HEK293T (cell line): ENCODE results near the gene ODF4.

Experiments
- CTCF ChIA-PET: fragments of 350-600 bp; formaldehyde crosslinking; extraction: SDS; loops from one replicate; lab custom pipeline; 2021; ENCODE audit warnings: antibody characterized with exemption, inconsistent platforms; lab: Yijun Ruan, JAX
- POLR2A ChIA-PET: fragments of 350-600 bp; formaldehyde crosslinking; extraction: SDS; loops from one replicate; lab custom pipeline; 2020; ENCODE audit warnings: antibody characterized with exemption, inconsistent platforms; lab: Yijun Ruan, JAX
- DNase-seq: peaks from one replicate; pipeline ENCODE4 v3.0.0; 2012; ENCODE audit warnings: mixed read lengths; ENCODE audit errors: extremely low spot score
- ARNT ChIP-seq: fragments of 450-650 bp; IDR thresholded peaks from 2 replicates; pipeline ENCODE4 v1.6.1; 2017; ENCODE audit warnings: mild to moderate bottlenecking
- BHLHE40 ChIP-seq: fragments of 450-650 bp; IDR thresholded peaks from 2 replicates; pipeline ENCODE4 v1.6.1; 2016; ENCODE audit warnings: mild to moderate bottlenecking, moderate library complexity, borderline replicate concordance
- CTBP1 ChIP-seq: fragments of 450-650 bp; IDR thresholded peaks from 2 replicates; pipeline ENCODE4 v1.6.1; 2016; ENCODE audit warnings: borderline replicate concordance
- ELF4 ChIP-seq: fragments of 450-650 bp; IDR thresholded peaks from 2 replicates; pipeline ENCODE4 v1.6.1; 2017; ENCODE audit warnings: antibody characterized with exemption
- FOXA1 ChIP-seq: fragments of 450-650 bp; IDR thresholded peaks from 2 replicates; pipeline ENCODE4 v1.6.1; 2016; ENCODE audit warnings: mild to moderate bottlenecking
- FOXK2 ChIP-seq: fragments of 450-650 bp; IDR thresholded peaks from 2 replicates; pipeline ENCODE4 v1.6.1; 2016; ENCODE audit warnings: mild to moderate bottlenecking
- FOXM1 ChIP-seq: fragments of 450-650 bp; IDR thresholded peaks from 2 replicates; pipeline ENCODE4 v1.6.1; 2017; ENCODE audit warnings: mild to moderate bottlenecking, borderline replicate concordance
- HDGF ChIP-seq: fragments of 450-650 bp; IDR thresholded peaks from 2 replicates; pipeline ENCODE4 v1.6.1; 2017; ENCODE audit warnings: antibody characterized with exemption, borderline replicate concordance
- L3MBTL2 ChIP-seq: fragments of 450-650 bp; conservative IDR thresholded peaks from 2 replicates; pipeline ENCODE4 v1.6.1; 2016; ENCODE audit warnings: mild to moderate bottlenecking
- LEF1 ChIP-seq: fragments of 450-650 bp; IDR thresholded peaks from 2 replicates; pipeline ENCODE4 v1.6.1; 2017; ENCODE audit warnings: mild to moderate bottlenecking, borderline replicate concordance
- NFRKB ChIP-seq: fragments of 450-650 bp; IDR thresholded peaks from 2 replicates; pipeline ENCODE4 v1.6.1; 2016; ENCODE audit warnings: mild to moderate bottlenecking, moderate library complexity
- PKNOX1 ChIP-seq: fragments of 450-650 bp; IDR thresholded peaks from 2 replicates; pipeline ENCODE4 v1.6.1; 2016
- SP1 ChIP-seq: fragments of 450-650 bp; IDR thresholded peaks from 2 replicates; pipeline ENCODE4 v1.6.1; 2017
- SUZ12 ChIP-seq: fragments of 450-650 bp; IDR thresholded peaks from 2 replicates; pipeline ENCODE4 v1.6.1; 2016; ENCODE audit warnings: mild to moderate bottlenecking
- TARDBP ChIP-seq: fragments of 450-650 bp; IDR thresholded peaks from 2 replicates; pipeline ENCODE4 v1.6.1; 2016
- ZNF384 ChIP-seq: fragments of 450-650 bp; IDR thresholded peaks from 2 replicates; pipeline ENCODE4 v1.6.1; 2016

The ODF4 gene

GRCh38 chr17:8357910-8358309, 18.3 kb downstream of the ODF4 start:
- TF ChIP-seq SP1 (no peak), FOXK2 (no peak), ARNT (no peak), NFRKB (no peak), FOXM1 (no peak), ELF4 (no peak), TARDBP (no peak)
- DNase-seq, result no peak
- ChIA-PET POLR2A (interaction anchor here (0.6 kb wide), 1 partner anchor 53 kb away, joined by 4 read pairs; no protein-coding TSS in a partner anchor), CTCF (no interaction called here)

- ChIA-PET CTCF (no interaction called here), POLR2A (interaction anchor here (0.9 to 1.7 kb wide), 5 partner anchors 9 to 22 kb away, joined by 3 to 4 read pairs (median 4); partner anchors contain the start of gene KRABD2)
- no peak for DNase-seq
- TF ChIP-seq FOXK2, result no peak
- TF ChIP-seq HDGF, result no peak
- no peak for TF ChIP-seq SUZ12
- TF ChIP-seq LEF1, result no peak
- TF ChIP-seq ARNT, result no peak
- no peak for TF ChIP-seq ELF4
- no peak for TF ChIP-seq L3MBTL2
- no peak for TF ChIP-seq BHLHE40
- TF ChIP-seq NFRKB, result no peak
- TF ChIP-seq FOXA1, result no peak
- no peak for TF ChIP-seq SP1
- no peak for TF ChIP-seq TARDBP
These were observed 20.1 kb downstream of the ODF4 start for GRCh38 chr17:8359769-8360168.

DNA sequence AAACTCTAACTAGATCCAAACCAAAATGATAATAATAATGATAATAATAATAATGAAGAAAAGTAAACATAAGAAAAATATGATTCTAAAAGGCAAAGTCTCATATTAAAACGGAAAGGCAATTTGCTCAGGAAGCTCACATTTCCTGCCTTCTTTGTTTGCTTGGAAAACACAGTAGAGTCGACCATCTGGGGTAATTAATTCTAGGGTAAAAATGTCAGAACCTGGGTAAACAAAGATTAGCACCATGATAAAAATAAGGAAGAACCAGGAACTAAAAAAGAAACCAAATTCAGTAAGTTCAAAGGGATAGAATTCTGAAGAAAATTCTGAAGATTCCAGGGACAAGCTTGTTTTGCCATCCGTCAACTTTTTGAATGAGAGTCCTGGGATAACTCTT, 20.6 kb downstream of the ODF4 start:
- TF ChIP-seq FOXK2, result no peak
- no peak for TF ChIP-seq L3MBTL2
- TF ChIP-seq ELF4, result no peak
- no peak for TF ChIP-seq FOXA1
- TF ChIP-seq SP1, result no peak
- no peak for TF ChIP-seq FOXM1
- no peak for TF ChIP-seq CTBP1
- TF ChIP-seq LEF1, result no peak
- no peak for TF ChIP-seq ARNT
- ChIA-PET POLR2A (interaction anchor here (0.9 to 1.7 kb wide), 4 partner anchors 14 to 22 kb away, joined by 3 to 4 read pairs (median 4); partner anchors contain the start of gene KRABD2), CTCF (interaction anchor here (0.6 kb wide), 1 partner anchor 26 kb away, joined by 3 read pairs; no protein-coding TSS in a partner anchor)
- no peak for DNase-seq

DNA sequence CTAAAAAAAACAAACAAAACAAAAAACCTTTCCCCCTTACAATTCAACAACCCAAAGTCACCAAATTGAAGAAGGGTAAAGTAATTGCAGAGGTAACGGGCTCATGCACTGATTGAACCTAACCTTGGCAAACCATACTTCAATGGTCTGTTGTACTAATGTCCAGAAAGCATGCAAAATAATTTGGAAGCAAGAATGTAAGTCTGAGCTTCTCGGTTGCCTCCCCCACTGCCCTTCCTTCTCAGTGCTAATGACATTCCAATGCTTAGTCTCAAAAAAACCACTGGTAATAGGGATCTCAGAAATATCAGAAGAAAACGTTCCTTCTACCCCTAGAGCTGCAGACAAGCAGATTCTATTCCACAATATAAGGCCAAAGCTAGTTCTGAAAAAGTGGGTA, 21.1 kb downstream of the ODF4 start:
- no peak for DNase-seq
- TF ChIP-seq CTBP1, result no peak
- no peak for TF ChIP-seq NFRKB
- no peak for TF ChIP-seq PKNOX1
- no peak for TF ChIP-seq FOXK2
- no peak for TF ChIP-seq SUZ12
- CTCF ChIA-PET, result interaction anchor here (0.6 kb wide), 1 partner anchor 27 kb away, joined by 3 read pairs; no protein-coding TSS in a partner anchor
- POLR2A ChIA-PET, result interaction anchor here (0.9 to 1.5 kb wide), 2 partner anchors 16 to 23 kb away, joined by 3 to 4 read pairs; partner anchors contain the start of gene KRABD2

GRCh38 chr17:8362651-8363332, 23.2 kb downstream of the ODF4 start:
- POLR2A ChIA-PET, result no interaction called here
- DNase-seq, result no peak
- no peak for TF ChIP-seq FOXA1
- TF ChIP-seq PKNOX1, result no peak
- TF ChIP-seq FOXM1, result no peak
- TF ChIP-seq ARNT, result no peak
- no peak for TF ChIP-seq HDGF
- no peak for TF ChIP-seq BHLHE40
- no peak for TF ChIP-seq NFRKB
- no peak for TF ChIP-seq L3MBTL2
- no peak for TF ChIP-seq ZNF384
- no peak for TF ChIP-seq LEF1
- no peak for TF ChIP-seq FOXK2
- no peak for TF ChIP-seq SUZ12
- TF ChIP-seq ELF4, result no peak
- TF ChIP-seq TARDBP, result no peak
- TF ChIP-seq CTBP1, result no peak
- no peak for TF ChIP-seq SP1
- CTCF ChIA-PET, result no interaction called here

- ChIA-PET POLR2A (no interaction called here), CTCF (no interaction called here)
- no peak for DNase-seq
- no peak for TF ChIP-seq ELF4
- no peak for TF ChIP-seq SUZ12
- no peak for TF ChIP-seq HDGF
- no peak for TF ChIP-seq NFRKB
- no peak for TF ChIP-seq LEF1
- TF ChIP-seq FOXK2, result no peak
- TF ChIP-seq ZNF384, result no peak
- TF ChIP-seq FOXM1, result no peak
- TF ChIP-seq SP1, result no peak
- TF ChIP-seq TARDBP, result no peak
- TF ChIP-seq BHLHE40, result no peak
- no peak for TF ChIP-seq CTBP1
- TF ChIP-seq FOXA1, result no peak
- TF ChIP-seq L3MBTL2, result no peak
- no peak for TF ChIP-seq PKNOX1
- TF ChIP-seq ARNT, result no peak
These were observed 25.5 kb downstream of the ODF4 start for GRCh38 chr17:8365143-8365542.
